NCI-H345 (cell line): ENCODE results near the gene EFHC2.
A peak's percentile ranks its signal among the peaks of the same experiment; 100 is the strongest.

Experiments used
- DNase-seq: peaks from one replicate; lab custom pipeline; 2025; lab: John Stamatoyannopoulos, UW

The EFHC2 gene

DNA sequence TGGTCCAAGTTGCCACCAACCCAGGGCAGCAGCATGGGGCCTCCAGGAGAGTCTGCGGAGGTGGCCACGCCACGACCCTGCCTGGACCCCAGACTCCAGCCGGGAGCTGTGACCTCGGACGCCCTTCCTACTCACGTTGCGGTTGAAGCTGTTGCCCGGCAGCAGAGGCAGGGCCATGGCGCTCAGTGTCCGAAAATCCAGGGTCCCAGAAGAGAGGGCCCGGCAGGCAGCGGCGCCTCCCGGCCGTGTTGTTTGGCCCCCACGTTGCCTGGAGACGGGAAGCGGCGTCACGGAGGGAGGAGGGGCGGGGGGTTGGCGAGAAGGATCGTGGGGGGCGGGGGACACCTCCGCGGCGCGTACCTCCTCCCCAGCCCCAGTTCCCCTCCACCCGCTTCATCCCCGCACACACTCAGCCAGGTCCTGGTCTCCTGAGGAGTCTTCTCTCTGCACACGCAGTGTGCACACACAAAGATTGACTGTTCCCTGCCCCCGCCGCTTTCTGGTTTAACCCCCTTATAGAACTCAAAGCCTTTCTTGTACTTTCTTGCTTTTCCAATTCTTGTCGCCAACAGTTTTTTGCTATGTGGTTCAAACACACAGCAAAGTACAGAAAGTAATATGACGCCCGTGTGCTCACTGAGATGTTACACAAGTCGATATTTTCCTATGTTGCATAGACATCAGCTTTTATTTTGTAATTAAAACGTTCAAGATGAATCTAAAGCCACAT lies at the start of gene EFHC2:
EFHC2 (minus strand) TSS at position 261 of the 730 bp plus-strand sequence; CDS start at position 177, 84 bp downstream.
- DNase-seq = peak; percentile 3

- no peak for DNase-seq
Observed at GRCh38 chrX:44392767-44393166, 49.3 kb upstream of the EFHC2 start.

GRCh38 chrX:44384688-44385338 lies 41.3 kb upstream of the EFHC2 start:
- DNase-seq = no peak

DNA sequence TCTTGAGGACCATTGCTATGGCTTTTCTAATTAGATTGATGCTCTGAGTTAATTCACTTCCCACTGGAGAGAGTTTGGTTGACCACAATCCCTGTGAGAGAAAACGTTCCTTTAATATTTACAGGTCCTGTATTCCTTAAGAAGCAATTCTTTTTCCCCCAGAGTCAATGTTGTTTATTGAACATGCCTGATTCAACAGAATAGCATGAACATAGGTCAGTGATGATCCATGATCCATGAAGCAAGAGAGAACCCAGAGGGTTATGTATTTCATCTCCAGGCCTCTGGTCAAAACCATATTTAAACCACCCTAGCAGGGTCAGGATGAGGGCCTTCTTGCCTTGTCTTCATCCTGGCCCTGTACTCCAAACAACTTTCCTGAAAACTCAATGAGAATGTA lies 39.4 kb upstream of the EFHC2 start:
- DNase-seq = no peak

- no peak for DNase-seq
Observed at GRCh38 chrX:44352758-44353157, 9.3 kb upstream of the EFHC2 start.

- DNase-seq = no peak
Observed at GRCh38 chrX:44349561-44349960, 6.1 kb upstream of the EFHC2 start.

DNA sequence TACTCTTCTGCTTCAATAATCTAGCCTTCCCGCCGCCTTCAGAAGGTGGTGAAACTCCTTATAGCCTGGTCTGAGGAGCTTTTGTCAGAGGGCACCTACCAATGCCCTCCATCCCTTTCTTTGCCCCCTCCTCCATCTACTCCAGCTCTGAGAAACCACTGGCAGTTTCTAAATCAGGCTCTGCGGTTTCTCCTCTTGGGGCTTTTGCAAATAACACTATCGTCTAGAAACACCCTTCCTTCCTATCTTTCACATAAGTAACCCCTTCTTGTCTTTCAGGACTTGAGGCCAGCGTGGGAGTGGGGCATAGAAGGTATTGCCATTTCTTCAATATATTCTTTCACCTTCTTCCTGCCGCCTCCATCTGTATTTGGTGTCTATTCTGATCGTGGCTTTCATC lies 1.2 kb upstream of the EFHC2 start:
- DNase-seq = no peak

DNA sequence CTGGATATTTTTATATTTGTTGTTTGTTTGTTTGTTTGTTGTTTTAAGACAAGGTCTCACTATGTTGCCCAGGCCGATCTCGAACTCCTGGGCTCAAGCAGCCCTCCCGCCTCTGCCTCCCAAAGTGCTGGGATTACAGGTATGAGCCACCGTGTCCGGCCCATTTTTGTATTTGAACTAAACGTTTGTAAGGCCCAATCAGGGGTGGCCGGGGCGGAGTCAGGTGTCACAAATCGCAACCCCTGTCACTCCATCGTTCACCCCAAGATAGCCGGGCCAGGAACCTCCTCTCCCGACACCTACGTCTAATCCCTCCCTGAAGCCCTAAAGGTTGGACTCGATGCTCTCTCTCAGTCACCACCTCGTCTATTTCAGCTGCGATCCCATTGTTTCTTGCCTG lies 722 bp upstream of the EFHC2 start:
- DNase-seq = no peak

DNA sequence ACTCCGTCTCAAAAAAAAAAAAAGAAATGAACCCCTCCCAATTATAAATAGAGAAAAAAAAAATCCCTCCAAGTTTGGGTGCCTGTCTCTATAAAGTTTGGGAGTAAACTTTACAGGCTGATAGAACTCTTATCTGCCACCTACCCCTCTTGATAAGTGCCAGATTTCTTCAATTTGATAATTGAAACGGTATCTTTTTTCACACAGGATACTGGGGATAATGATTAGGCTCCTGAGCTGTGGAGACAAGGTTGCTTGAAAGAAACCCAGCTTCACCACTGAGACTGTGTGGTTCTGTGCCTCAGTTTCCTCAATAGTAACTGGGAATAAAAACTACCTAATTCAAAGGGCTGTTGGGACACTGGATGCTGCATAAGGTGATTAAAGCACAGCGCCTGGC lies 606 bp downstream of the EFHC2 start:
- no peak for DNase-seq

- no peak for DNase-seq
Observed at GRCh38 chrX:44338361-44338760, 5.1 kb downstream of the EFHC2 start.

GRCh38 chrX:44332437-44332836 lies 11.0 kb downstream of the EFHC2 start:
- DNase-seq = no peak

DNA sequence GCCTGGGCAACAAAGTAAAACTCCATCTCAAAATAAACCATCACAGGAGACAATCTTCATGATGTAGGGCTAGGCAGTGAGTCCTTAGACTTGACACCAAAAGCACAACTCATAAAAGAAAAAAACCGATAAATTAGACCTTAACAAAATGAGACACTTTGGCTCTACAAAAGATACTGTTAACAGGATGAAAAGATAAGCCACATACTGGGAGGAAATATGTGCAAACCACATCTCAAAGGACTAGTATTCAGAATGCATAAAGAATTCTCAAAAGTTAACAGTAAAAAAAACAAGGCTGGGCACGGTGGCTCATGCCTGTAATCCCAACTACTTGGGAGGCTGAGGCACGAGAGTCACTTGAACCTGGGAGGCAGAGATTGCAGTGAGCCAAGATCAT lies 13.2 kb downstream of the EFHC2 start:
- DNase-seq = no peak

DNA sequence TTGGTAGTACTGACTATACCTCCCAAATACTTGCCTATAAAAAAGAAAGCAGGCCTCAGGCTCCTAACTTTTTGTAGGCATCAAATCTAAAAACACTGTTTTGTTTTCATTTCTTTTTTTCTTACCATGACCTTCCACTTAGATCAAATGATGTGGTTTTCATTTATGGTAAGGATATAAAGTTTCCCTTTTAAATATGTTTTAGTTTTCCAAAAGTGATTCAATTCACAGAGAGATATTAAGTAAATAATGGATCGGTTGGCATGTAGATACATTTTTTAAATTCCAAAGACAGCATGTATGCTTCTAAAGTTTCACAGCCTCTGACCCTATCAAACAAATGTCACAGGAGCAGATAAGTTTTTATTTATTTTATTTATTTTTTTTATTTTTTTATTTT lies 23.9 kb downstream of the EFHC2 start:
- DNase-seq = no peak

DNA sequence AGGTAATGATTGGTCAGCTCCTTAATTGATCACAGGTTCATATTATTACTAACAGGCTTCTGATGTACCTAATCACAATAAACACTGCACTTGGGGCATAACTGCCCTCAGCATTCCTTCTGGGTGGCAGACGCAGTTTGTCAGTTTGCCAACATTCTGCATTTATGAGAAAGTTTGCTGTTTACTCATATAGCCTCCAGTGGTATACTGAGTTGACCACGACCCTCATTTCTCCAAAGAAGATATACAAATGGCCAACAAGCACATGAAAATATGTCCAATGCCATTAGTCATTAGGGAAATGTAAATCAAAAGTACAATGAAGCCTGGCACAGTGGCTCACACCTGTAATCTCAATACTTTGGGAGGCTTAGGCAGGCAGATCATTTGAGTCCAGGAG lies 26.3 kb downstream of the EFHC2 start:
- no peak for DNase-seq

GRCh38 chrX:44314808-44315207 lies 28.7 kb downstream of the EFHC2 start:
- DNase-seq = no peak

GRCh38 chrX:44314259-44314734 lies 29.2 kb downstream of the EFHC2 start:
- DNase-seq = no peak

DNA sequence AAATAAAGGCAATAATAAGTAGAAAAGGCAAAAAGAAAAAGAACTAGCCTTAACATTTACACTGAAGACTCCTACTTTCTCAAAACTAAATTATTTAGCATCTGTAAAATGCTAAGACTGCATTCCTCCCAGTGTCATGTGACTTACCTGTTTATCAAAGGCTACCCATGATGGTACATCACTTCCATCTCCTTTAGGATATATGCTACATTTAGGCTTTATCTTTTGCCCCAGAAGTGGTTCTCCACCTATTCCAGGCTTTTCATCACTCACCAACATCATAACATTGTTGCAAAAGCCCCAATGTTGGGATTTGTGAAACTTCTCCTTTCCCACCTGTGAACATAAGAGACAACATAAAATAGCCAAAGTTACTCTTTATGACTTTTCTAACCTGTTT lies 31.1 kb downstream of the EFHC2 start:
- no peak for DNase-seq

GRCh38 chrX:44310227-44310626 lies 33.2 kb downstream of the EFHC2 start:
- DNase-seq = no peak

DNA sequence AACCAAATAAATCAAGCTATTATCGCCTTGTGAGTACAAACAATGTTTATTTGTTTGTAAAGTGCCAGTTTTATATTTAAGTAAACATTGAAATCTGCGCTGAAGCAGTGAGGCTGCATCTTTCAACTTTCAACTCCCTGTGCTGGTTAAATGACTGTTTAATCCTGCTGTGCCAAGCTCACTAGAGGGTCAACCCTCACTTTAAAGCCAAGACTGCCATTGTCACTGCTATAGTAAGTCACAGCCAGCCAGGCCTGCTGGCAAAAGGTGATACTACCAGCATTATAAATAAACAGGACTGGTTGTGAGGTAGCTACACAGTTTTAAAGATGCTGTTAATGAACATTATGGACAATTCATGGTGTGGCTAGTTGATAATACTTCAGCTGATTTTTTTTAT lies 34.6 kb downstream of the EFHC2 start:
- DNase-seq = peak; percentile 35

DNA sequence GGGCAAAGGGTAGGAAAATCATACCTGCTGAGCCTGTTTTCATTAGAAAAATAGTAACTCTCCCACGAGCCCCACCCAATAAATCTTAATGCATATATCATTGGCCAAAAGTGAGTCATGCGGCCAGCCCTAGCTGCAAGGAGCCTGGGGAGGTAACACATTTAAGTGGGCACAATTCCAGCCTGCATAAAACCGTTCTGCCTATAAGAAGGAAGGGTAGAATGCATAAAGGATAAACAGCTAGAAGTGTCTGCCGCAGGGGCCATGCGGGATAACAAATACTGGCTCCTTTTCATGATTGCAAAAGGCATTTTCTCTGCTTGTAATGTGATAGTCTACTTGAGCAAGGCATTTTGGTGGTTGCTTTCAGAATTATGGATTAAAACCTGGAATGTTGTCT lies 37.1 kb downstream of the EFHC2 start:
- peak; percentile 64 for DNase-seq

- DNase-seq = peak; percentile 35
Observed at GRCh38 chrX:44305921-44306320, 37.6 kb downstream of the EFHC2 start.

- no peak for DNase-seq
Observed at GRCh38 chrX:44303119-44303518, 40.4 kb downstream of the EFHC2 start.

- DNase-seq = no peak
Observed at GRCh38 chrX:44299177-44299576, 44.3 kb downstream of the EFHC2 start.
